GM23338 (cell line): ENCODE results near the gene TREML2. TPM values are rescaled to one million over a fixed set of nuclear protein-coding genes. Genes with fewer than 3 reads are reported as not detected.

ENCODE experiments used
- ATAC-seq: fragments of 200-7000 bp; cut with Tn5 transposase; 3 replicates; pipeline ENCODE4 v1.9.1; 2020
- DNase-seq: peaks from one replicate; pipeline ENCODE4 v3.0.0-alpha.2; 2015; ENCODE audit warnings: low spot score
- H2AFZ ChIP-seq: fragments of 200-600 bp; sonication (generic); 2 replicates; pipeline ENCODE4 v1.8.0; 2016; ENCODE audit warnings: antibody characterized with exemption, mild to moderate bottlenecking, moderate library complexity
- H3F3A ChIP-seq: fragments of 200-600 bp; sonication (generic); replicated peaks from 2 replicates; pipeline ENCODE4 v1.8.0; 2017; ENCODE audit warnings: antibody characterized with exemption, mixed run types, low read depth
- H3K27ac ChIP-seq: fragments of 200-600 bp; sonication (generic); 2 replicates; pipeline ENCODE4 v1.6.1; 2016; ENCODE audit warnings: low read depth
- H3K27me3 ChIP-seq: fragments of 200-600 bp; sonication (generic); 2 replicates; pipeline ENCODE4 v1.8.0; 2016; ENCODE audit warnings: mild to moderate bottlenecking, mixed run types, moderate library complexity; ENCODE audit not compliant: insufficient read depth
- H3K36me3 ChIP-seq: fragments of 200-600 bp; sonication (generic); 2 replicates; pipeline ENCODE4 v1.8.0; 2016; ENCODE audit warnings: mild to moderate bottlenecking; ENCODE audit not compliant: insufficient read depth
- H3K4me1 ChIP-seq: fragments of 200-600 bp; sonication (generic); 2 replicates; pipeline ENCODE4 v1.8.0; 2016; ENCODE audit warnings: mild to moderate bottlenecking, moderate library complexity; ENCODE audit not compliant: insufficient read depth
- H3K4me2 ChIP-seq: fragments of 200-600 bp; sonication (generic); 2 replicates; pipeline ENCODE4 v1.7.1; 2017; ENCODE audit warnings: mixed run types
- H3K4me3 ChIP-seq: fragments of 200-600 bp; sonication (generic); 2 replicates; pipeline ENCODE4 v1.6.1; 2016; ENCODE audit warnings: mixed run types
- H3K79me2 ChIP-seq: fragments of 200-600 bp; sonication (generic); replicated peaks from 2 replicates; pipeline ENCODE4 v1.8.0; 2017; ENCODE audit warnings: mild to moderate bottlenecking; ENCODE audit not compliant: insufficient read depth
- H3K9me2 ChIP-seq: fragments of 200-600 bp; sonication (generic); 2 replicates; pipeline ENCODE4 v1.8.0; 2017; ENCODE audit not compliant: insufficient read depth
- H4K20me1 ChIP-seq: fragments of 200-600 bp; sonication (generic); replicated peaks from 2 replicates; pipeline ENCODE4 v1.8.0; 2017; ENCODE audit warnings: mild to moderate bottlenecking; ENCODE audit not compliant: insufficient read depth
- H3K27ac Mint-ChIP-seq: 2 replicates; pipeline ENCODE4 v1.8.0; 2020; ENCODE audit warnings: inconsistent platforms, mild to moderate bottlenecking, moderate library complexity, mixed read lengths
- H3K27me3 Mint-ChIP-seq: 3 replicates; pipeline ENCODE4 v1.8.0; 2022; ENCODE audit warnings: low read depth, mild to moderate bottlenecking, moderate library complexity, mixed read lengths, inconsistent platforms; ENCODE audit not compliant: insufficient read depth, poor library complexity
- H3K36me3 Mint-ChIP-seq: 3 replicates; pipeline ENCODE4 v1.8.0; 2021; ENCODE audit warnings: low read depth, mild to moderate bottlenecking, inconsistent platforms, moderate library complexity, mixed read lengths
- H3K4me1 Mint-ChIP-seq: 3 replicates; pipeline ENCODE4 v1.8.0; 2020; ENCODE audit warnings: mild to moderate bottlenecking, inconsistent platforms, mixed read lengths
- H3K4me3 Mint-ChIP-seq: 3 replicates; pipeline ENCODE4 v1.8.0; 2021; ENCODE audit warnings: moderate library complexity, mild to moderate bottlenecking, inconsistent platforms, mixed read lengths
- H3K9me3 Mint-ChIP-seq: 3 replicates; pipeline ENCODE4 v1.8.0; 2020; ENCODE audit warnings: moderate library complexity, mild to moderate bottlenecking, inconsistent platforms, mixed read lengths
- CTCF ChIP-seq, 2 experiments: fragments of 200-600 bp in 1 of 2; sonication (generic) in 1 of 2; conservative IDR thresholded peaks; 2 replicates each; pipeline versions ENCODE4 v1.5.1 to v1.6.1; 2016 to 2017; ENCODE audit warnings: antibody characterized with exemption in 2 of 2, low read depth in 2 of 2, mild to moderate bottlenecking in 2 of 2, moderate library complexity in 1 of 2
- EZH2 ChIP-seq: fragments of 200-600 bp; sonication (generic); IDR thresholded peaks from one replicate; pipeline ENCODE4 v1.8.0; 2017; ENCODE audit warnings: antibody characterized with exemption, mild to moderate bottlenecking, low read depth; ENCODE audit not compliant: unreplicated experiment
- POLR2AphosphoS5 ChIP-seq: IDR thresholded peaks from 2 replicates; pipeline ENCODE4 v1.6.1; 2016; ENCODE audit warnings: antibody characterized with exemption, low read depth
- STAT1 ChIP-seq: IDR thresholded peaks from one replicate; pipeline ENCODE4 v1.6.1; 2016; ENCODE audit warnings: antibody characterized with exemption; ENCODE audit not compliant: unreplicated experiment
- polyA plus RNA-seq: library from polyadenylated mRNA; unstranded; fragments of >200 nt; fragmentation: Nextera tagmentation; extraction: Ambion mirVana; gene quantifications from 2 replicates; pipeline ENCODE4 v1.2.1, GENCODE V29; 2016
- total RNA-seq: library from RNA; depleted of rRNA; stranded (reverse); fragments of >200 nt; shearing (Covaris generic); gene quantifications from 2 replicates; pipeline ENCODE4 v1.2.3, GENCODE V29; 2014
- TF ChIP-seq, protein P1 (sequence below): fragments of 250-450 bp; sonication (Bioruptor Pico); IDR thresholded peaks from 2 replicates; pipeline ENCODE4 v1.5.0; 2020; ENCODE audit warnings: mild to moderate bottlenecking, moderate library complexity

Gene TREML2
- total and polyA plus RNA-seq, 2 experiments from 2014 or later, result 0.07 TPM; not detected in 1

- no peak for TF ChIP-seq CTCF (conservative IDR thresholded peaks at IDR 0.05; ENCODE audit: low read depth in 2 of 2)
- TF ChIP-seq EZH2, result no peak
- no peak for TF ChIP-seq STAT1
- no peak for TF ChIP-seq POLR2AphosphoS5
These were observed 39.6 kb downstream of the TREML2 start (continued) for GRCh38 chr6:41161380-41161779.

DNA sequence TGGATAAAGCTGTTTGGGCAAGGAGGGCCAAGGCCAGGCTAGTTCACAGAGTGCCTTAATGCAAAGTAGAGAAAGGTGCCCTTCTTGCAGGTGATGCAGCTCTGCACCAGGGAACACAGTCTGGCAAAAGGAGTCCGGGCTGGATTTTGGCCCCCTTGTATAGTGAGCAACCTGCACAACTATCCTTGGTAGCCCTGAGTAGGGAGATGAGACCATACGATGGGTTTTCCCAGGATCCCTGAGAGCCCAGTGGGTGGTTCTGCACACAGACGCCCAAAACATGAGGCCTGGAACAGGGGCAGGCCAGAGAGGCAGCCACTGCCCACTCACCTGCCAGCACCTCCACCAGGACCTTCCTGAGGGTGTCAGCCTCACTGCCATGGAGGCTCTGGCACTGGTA is 40.0 kb downstream of the TREML2 start:
- Histone ChIP-seq H3K27ac (no peak overlapping the region), H2AFZ (no peak overlapping the region), H3K4me2 (no peak overlapping the region), H4K20me1 (no peaks in the 10 kb centered on the region), H3K27me3 (no peaks in the 10 kb centered on the region), H3K79me2 (no peaks in the 10 kb centered on the region), H3F3A (no peaks in the 10 kb centered on the region), H3K4me1 (no peaks in the 10 kb centered on the region), H3K9me2 (peaks cover 8% of the 10 kb centered on the region; the same call in 1 of the 2 replicates), H3K4me3 (no peak overlapping the region), H3K36me3 (no peaks in the 10 kb centered on the region)
- Mint-ChIP-seq H3K4me1 (no peaks in the 10 kb centered on the region; the same call in 2 of the 3 replicates), H3K9me3 (no peaks in the 10 kb centered on the region; the same call in 2 of the 3 replicates), H3K27ac (no peak overlapping the region), H3K36me3 (no peaks in the 10 kb centered on the region; the same call in 2 of the 3 replicates), H3K4me3 (no peak overlapping the region), H3K27me3 (peaks cover 6% of the 10 kb centered on the region)
- ATAC-seq (no peak), DNase-seq (no peak)
- TF ChIP-seq, protein P1, sequence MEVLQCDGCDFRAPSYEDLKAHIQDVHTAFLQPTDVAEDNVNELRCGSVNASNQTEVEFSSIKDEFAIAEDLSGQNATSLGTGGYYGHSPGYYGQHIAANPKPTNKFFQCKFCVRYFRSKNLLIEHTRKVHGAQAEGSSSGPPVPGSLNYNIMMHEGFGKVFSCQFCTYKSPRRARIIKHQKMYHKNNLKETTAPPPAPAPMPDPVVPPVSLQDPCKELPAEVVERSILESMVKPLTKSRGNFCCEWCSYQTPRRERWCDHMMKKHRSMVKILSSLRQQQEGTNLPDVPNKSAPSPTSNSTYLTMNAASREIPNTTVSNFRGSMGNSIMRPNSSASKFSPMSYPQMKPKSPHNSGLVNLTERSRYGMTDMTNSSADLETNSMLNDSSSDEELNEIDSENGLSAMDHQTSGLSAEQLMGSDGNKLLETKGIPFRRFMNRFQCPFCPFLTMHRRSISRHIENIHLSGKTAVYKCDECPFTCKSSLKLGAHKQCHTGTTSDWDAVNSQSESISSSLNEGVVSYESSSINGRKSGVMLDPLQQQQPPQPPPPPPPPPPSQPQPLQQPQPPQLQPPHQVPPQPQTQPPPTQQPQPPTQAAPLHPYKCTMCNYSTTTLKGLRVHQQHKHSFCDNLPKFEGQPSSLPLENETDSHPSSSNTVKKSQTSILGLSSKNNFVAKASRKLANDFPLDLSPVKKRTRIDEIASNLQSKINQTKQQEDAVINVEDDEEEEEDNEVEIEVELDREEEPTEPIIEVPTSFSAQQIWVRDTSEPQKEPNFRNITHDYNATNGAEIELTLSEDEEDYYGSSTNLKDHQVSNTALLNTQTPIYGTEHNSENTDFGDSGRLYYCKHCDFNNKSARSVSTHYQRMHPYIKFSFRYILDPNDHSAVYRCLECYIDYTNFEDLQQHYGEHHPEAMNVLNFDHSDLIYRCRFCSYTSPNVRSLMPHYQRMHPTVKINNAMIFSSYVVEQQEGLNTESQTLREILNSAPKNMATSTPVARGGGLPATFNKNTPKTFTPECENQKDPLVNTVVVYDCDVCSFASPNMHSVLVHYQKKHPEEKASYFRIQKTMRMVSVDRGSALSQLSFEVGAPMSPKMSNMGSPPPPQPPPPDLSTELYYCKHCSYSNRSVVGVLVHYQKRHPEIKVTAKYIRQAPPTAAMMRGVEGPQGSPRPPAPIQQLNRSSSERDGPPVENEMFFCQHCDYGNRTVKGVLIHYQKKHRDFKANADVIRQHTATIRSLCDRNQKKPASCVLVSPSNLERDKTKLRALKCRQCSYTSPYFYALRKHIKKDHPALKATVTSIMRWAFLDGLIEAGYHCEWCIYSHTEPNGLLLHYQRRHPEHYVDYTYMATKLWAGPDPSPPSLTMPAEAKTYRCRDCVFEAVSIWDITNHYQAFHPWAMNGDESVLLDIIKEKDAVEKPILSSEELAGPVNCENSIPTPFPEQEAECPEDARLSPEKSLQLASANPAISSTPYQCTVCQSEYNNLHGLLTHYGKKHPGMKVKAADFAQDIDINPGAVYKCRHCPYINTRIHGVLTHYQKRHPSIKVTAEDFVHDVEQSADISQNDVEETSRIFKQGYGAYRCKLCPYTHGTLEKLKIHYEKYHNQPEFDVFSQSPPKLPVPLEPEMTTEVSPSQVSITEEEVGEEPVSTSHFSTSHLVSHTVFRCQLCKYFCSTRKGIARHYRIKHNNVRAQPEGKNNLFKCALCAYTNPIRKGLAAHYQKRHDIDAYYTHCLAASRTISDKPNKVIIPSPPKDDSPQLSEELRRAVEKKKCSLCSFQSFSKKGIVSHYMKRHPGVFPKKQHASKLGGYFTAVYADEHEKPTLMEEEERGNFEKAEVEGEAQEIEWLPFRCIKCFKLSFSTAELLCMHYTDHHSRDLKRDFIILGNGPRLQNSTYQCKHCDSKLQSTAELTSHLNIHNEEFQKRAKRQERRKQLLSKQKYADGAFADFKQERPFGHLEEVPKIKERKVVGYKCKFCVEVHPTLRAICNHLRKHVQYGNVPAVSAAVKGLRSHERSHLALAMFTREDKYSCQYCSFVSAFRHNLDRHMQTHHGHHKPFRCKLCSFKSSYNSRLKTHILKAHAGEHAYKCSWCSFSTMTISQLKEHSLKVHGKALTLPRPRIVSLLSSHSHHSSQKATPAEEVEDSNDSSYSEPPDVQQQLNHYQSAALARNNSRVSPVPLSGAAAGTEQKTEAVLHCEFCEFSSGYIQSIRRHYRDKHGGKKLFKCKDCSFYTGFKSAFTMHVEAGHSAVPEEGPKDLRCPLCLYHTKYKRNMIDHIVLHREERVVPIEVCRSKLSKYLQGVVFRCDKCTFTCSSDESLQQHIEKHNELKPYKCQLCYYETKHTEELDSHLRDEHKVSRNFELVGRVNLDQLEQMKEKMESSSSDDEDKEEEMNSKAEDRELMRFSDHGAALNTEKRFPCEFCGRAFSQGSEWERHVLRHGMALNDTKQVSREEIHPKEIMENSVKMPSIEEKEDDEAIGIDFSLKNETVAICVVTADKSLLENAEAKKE (CRISPR knock-in tag), result no peak
